Endothelial cell (in vitro differentiated cells): ENCODE measurements around the gene ACP4. TPM values are rescaled to one million over a fixed set of nuclear protein-coding genes. Genes with fewer than 3 reads are reported as not detected.
A peak's percentile ranks its signal among the peaks of the same experiment; 100 is the strongest.
"Not testable (repeated sequence)": the region's sequence is repeated elsewhere in the genome, so short reads cannot be mapped to it uniquely, and the experiment has no call there.

Experiments used
- DNase-seq: peaks from one replicate; pipeline ENCODE4 v3.0.0; 2021; ENCODE audit warnings: low spot score
- H3K27ac Mint-ChIP-seq: one replicate; pipeline ENCODE4 v1.8.0; 2021; ENCODE audit warnings: mixed read lengths, inconsistent platforms; ENCODE audit not compliant: unreplicated experiment
- H3K27me3 Mint-ChIP-seq: one replicate; pipeline ENCODE4 v1.8.0; 2021; ENCODE audit warnings: mild to moderate bottlenecking, moderate library complexity, mixed read lengths, inconsistent platforms; ENCODE audit not compliant: unreplicated experiment
- H3K36me3 Mint-ChIP-seq: one replicate; pipeline ENCODE4 v1.8.0; 2021; ENCODE audit warnings: mild to moderate bottlenecking, low read depth, mixed read lengths, inconsistent platforms; ENCODE audit not compliant: unreplicated experiment
- H3K4me1 Mint-ChIP-seq: one replicate; pipeline ENCODE4 v1.8.0; 2021; ENCODE audit warnings: mild to moderate bottlenecking, mixed read lengths, inconsistent platforms; ENCODE audit not compliant: unreplicated experiment
- H3K4me3 Mint-ChIP-seq: one replicate; pipeline ENCODE4 v1.8.0; 2021; ENCODE audit warnings: mild to moderate bottlenecking, mixed read lengths, inconsistent platforms; ENCODE audit not compliant: unreplicated experiment
- H3K9me3 Mint-ChIP-seq: one replicate; pipeline ENCODE4 v1.8.0; 2021; ENCODE audit warnings: mixed read lengths, inconsistent platforms; ENCODE audit not compliant: unreplicated experiment
- CTCF ChIP-seq: fragments of 200-600 bp; sonication (generic); IDR thresholded peaks from one replicate; pipeline ENCODE4 v1.5.0; 2021; ENCODE audit warnings: antibody characterized with exemption; ENCODE audit not compliant: unreplicated experiment
- long read RNA-seq: library from polyadenylated mRNA; unstranded; transcript quantifications from one replicate; pipeline ENCODE4 v2.0.0, GENCODE V29; 2020; ENCODE audit not compliant: unreplicated experiment
- total RNA-seq: library from RNA; stranded (reverse); fragmentation: NEBNext Ultra II Directional; extraction: Animal tissue kit (Norgen Biotek cat#: 25700); gene quantifications from one replicate; pipeline ENCODE4 v1.2.1, GENCODE V29; 2021; ENCODE audit not compliant: unreplicated experiment

Gene ACP4
- total RNA-seq: not detected
- long read RNA-seq: 0 reads

DNA sequence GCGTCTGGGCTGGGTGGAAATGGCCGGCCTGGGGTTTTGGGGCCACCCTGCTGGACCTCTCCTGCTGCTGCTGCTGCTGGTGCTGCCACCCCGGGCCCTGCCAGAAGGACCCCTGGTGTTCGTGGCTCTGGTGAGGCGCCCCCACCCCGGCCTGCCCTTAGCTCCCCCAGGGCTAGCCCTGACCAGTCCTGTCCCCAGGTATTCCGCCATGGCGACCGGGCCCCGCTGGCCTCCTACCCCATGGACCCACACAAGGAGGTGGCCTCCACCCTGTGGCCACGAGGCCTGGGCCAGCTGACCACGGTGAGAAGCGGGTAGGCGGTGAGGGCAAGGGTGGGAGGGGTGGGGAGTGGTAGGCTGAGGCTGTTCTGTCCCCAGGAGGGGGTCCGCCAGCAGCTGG, at the start of gene ACP4:
Gene ACP4 (plus strand): TSS at position 20 of the 400 bp plus-strand sequence. CDS start 0 bp downstream, at position 20.
- H3K9me3 Mint-ChIP-seq: peaks cover 6% of the 10 kb centered on the region
- H3K27ac Mint-ChIP-seq: peak within 1 kb of the TSS; percentile 39
- H3K27me3 Mint-ChIP-seq: peaks cover 13% of the 10 kb centered on the region
- no peaks in the 10 kb centered on the region for H3K4me1 Mint-ChIP-seq
- H3K4me3 Mint-ChIP-seq: peak within 1 kb of the TSS; percentile 57
- no peak for DNase-seq
- TF ChIP-seq CTCF: no peak
- peaks cover 10% of the 10 kb centered on the region for H3K36me3 Mint-ChIP-seq

GRCh38 chr19:50741179-50741933, 48.9 kb upstream of the ACP4 start:
- Mint-ChIP-seq H3K27me3 (peaks cover 7% of the 10 kb centered on the region), H3K4me3 (no peak overlapping the region), H3K36me3 (peaks cover 11% of the 10 kb centered on the region), H3K27ac (no peak overlapping the region), H3K4me1 (no peaks in the 10 kb centered on the region), H3K9me3 (peaks cover 32% of the 10 kb centered on the region)
- no peak for DNase-seq
- no peak for TF ChIP-seq CTCF

DNA sequence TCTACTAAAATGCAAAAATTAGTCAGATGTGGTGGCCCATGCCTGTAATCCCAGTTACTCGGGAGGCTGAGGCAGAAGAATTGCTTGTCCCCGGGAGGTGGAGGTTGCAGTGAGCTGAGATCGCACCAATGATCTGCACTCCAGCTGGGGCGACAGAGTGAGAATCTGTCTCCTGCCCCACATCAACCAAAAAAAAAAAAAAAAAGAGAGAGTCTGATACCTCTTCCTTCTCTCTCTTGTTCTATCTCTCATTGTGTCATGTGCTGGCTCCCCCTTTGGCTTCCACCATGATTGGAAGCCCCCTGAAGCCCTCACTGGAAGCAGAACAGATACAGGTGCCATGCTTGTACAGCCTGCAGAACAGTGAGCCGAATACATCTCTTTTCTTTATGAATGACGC, 46.7 kb upstream of the ACP4 start:
- H3K27ac Mint-ChIP-seq: no peak overlapping the region
- peaks cover 4% of the 10 kb centered on the region for H3K36me3 Mint-ChIP-seq
- H3K27me3 Mint-ChIP-seq: peaks cover 4% of the 10 kb centered on the region
- DNase-seq: no peak
- no peak for TF ChIP-seq CTCF
- no peak overlapping the region for H3K4me3 Mint-ChIP-seq
- no peaks in the 10 kb centered on the region for H3K4me1 Mint-ChIP-seq
- peaks cover 24% of the 10 kb centered on the region for H3K9me3 Mint-ChIP-seq

DNA sequence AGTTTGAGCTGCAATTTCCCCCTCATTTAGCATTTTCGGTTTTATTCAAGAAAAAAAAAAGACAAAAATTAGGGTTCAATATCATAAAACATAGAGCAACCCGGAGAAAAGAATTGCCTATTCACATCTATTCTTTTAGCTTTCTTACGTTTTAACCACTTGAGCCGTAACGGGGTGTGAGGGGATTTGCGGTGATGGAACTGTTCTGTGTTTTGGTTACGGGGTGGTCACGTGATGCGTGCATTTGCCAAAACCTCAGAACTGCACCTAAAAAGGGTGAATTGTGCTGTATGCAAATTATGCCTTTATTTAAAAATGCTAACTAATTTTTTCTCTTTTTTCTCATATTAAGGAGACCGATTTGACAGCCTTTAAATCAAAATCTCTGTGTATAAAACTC, 45.0 kb upstream of the ACP4 start:
- no peak for DNase-seq
- no peak for TF ChIP-seq CTCF

GRCh38 chr19:50747141-50747540, 43.1 kb upstream of the ACP4 start:
- not testable (repeated sequence) for H3K4me1 Mint-ChIP-seq, H3K27me3 Mint-ChIP-seq, DNase-seq, H3K36me3 Mint-ChIP-seq, H3K27ac Mint-ChIP-seq, H3K4me3 Mint-ChIP-seq
- H3K9me3 Mint-ChIP-seq: peaks cover 18% of the 10 kb centered on the region

More for the DNA sequence above, 45.0 kb upstream of the ACP4 start:
- H3K27me3 Mint-ChIP-seq: peaks cover 2% of the 10 kb centered on the region
- H3K9me3 Mint-ChIP-seq: peaks cover 13% of the 10 kb centered on the region
- H3K27ac Mint-ChIP-seq: no peak overlapping the region
- no peak overlapping the region for H3K4me3 Mint-ChIP-seq
- H3K4me1 Mint-ChIP-seq: no peaks in the 10 kb centered on the region
- peaks cover 5% of the 10 kb centered on the region for H3K36me3 Mint-ChIP-seq
